ENCODE results near the gene MDM1.
A peak's percentile ranks its signal among the peaks of the same experiment; 100 is the strongest.

Gene MDM1

GRCh38 chr12:68356986-68357385, 24.8 kb upstream of the MDM1 start:
- no peak for DNase-seq

GRCh38 chr12:68356060-68356695, 24.0 kb upstream of the MDM1 start:
- no peak for DNase-seq

- DNase-seq: no peak
These were observed 22.9 kb upstream of the MDM1 start for GRCh38 chr12:68354977-68355541.

DNA sequence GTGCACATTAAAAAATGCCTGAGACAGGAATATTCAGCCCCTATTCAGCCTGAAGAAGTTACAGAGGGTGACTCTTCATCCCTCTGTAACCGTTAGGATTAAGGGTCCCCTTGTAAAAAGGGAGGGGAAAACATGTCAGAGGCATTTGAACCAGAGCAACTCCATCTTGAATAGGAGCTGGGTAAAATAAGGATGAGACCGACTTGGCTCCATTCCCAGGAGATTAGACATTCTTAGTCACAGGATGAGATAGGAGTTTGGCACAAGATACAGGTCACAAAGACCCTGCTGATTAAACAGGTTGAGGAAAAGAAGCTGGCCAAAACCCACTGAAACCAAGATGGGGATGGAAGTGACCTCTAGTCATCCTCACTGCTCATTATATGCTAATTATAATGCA, 19.9 kb upstream of the MDM1 start:
- no peak for DNase-seq

GRCh38 chr12:68350753-68351152, 18.6 kb upstream of the MDM1 start:
- no peak for DNase-seq

DNA sequence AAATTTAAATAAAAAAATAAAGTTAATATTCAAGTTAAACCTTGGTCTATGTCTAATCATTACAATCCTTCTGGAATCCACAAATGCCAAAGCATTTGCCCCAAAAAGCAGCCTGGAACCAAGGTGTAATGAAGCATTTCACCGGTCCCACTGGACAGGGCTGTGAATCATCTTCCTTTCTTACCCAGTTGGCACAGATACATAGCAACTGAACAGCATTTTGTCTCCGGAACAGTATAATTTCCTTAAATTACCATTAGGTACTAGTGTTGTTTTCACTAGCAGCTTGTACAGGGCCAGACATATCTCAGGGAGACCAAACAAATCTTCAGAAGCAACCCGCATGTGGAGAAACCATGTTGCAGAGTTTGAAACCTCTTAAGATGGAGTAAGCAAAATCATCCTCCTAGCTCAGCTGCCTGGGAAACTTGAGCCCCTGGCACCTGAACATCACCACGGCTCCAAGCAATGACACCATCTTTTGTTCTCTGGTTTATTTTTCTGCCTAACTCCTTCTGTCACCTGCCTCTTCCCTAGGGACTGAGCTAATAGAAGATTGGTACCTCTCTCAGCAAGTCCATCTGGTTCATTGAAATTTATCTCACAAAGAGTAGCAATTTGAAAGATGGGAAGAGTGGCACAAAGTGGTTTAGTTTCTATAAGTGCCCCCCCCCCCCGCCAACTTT, 17.9 kb upstream of the MDM1 start:
- peak in 1 of 14 donors; percentile 40 for DNase-seq

- peak in 1 of 14 donors; percentile 4 for DNase-seq
These were observed 17.1 kb upstream of the MDM1 start for GRCh38 chr12:68349220-68349621.

GRCh38 chr12:68348419-68348818, 16.3 kb upstream of the MDM1 start:
- no peak for DNase-seq

- no peak for DNase-seq
These were observed 13.6 kb upstream of the MDM1 start for GRCh38 chr12:68345763-68346162.

GRCh38 chr12:68344126-68344525, 12.0 kb upstream of the MDM1 start:
- DNase-seq: no peak

- DNase-seq: no peak
These were observed 10.8 kb upstream of the MDM1 start for GRCh38 chr12:68342966-68343365.

GRCh38 chr12:68341822-68342221, 9.7 kb upstream of the MDM1 start:
- no peak for DNase-seq

DNA sequence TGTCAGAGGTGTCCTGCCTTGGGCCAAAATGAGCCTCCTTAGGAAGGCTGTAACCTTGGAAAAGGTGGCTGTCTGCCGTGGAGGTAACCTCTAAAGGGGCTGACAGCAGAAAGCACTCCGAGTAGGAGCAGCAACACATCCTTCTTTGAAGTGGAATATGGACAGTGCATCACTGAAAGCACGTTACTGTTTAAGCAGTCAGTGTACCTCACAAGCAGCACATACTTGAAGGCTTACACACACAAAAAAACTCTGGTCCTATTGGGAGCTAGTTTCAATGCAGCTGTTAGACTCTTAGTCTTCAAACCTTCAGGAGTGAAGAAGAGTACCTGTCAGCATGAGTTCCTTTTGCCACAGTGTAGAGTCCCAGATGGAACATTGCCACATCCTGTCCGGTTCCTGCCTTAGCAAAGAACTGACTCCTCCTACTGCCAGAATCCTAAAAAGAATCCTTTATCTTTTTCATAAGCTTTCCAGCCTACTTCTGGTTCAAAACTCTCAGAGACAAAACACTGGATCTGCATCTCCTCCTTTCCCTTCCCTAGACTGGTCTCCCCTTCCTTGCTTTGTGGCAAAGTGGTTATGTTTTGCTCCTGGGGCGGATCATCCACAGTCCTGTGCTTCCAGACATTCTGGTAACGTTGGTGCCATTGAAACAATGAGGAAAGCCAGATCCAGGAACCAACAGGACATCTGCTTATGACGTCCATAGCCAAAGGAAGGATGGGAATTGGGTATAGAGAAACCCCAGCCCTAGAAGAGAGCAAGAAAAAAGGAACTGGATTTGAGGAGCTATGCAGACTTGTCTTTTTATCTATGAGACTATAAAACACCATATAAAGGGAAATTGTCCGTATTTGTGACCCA, 8.5 kb upstream of the MDM1 start:
- DNase-seq: no peak

DNA sequence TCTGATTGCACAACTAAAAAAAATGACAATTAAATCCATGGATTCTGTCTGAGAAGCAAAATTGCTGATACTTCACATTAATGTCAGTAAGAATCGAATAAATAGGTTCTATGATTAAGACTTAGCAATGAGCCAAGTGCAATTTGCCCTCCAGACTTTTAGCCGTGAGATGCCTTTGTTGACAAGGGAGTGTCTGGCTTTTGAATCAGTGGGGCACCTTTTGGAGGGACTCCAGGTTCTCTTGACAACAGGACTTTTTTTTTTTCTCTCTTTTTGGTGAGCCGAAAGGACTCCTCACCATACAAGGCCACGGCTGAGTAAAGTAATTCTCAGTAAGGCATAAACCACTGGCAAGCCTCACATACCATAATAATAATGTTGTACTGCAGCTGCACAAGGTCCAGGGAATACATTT, 4.7 kb upstream of the MDM1 start:
- DNase-seq: peak in 1 of 14 donors; percentile 32

DNA sequence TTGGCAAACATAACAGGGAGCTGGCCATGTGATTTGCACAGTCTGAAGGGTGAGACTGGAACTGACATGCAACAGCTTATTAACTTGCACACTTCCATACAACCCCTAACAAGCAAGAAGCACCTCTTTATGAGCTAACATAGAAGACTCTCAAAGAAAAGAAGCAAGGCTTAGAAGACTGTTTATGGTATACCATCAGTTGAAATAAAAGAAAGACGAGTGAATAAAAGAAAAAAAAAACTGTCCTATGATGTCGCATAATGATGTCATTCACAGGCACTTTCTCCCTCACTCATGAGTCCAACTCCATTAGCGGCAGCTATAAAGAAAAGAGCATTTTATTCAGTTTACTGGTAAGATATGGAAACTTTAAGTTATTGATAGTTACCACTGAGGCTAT, 3.3 kb upstream of the MDM1 start:
- DNase-seq: no peak

DNA sequence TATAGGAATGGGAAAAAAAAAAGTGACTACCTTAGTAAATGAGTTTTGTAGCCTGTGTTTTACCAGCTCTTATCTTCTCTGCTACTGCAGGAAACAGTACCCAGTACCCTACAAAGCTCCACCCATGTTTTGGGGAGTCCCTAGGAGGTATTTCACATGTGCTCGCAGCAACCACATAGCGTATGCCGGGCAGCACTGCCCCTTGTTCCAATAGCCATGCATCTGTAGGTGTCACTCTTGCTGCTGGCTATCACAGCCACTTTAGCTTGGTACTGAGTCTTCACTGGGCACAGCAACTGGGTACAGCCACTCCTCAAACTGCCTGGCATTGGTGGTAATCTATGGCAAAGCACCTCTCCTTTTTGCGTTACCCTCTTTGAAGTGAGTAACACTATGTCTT, 2.0 kb upstream of the MDM1 start:
- no peak for DNase-seq

DNA sequence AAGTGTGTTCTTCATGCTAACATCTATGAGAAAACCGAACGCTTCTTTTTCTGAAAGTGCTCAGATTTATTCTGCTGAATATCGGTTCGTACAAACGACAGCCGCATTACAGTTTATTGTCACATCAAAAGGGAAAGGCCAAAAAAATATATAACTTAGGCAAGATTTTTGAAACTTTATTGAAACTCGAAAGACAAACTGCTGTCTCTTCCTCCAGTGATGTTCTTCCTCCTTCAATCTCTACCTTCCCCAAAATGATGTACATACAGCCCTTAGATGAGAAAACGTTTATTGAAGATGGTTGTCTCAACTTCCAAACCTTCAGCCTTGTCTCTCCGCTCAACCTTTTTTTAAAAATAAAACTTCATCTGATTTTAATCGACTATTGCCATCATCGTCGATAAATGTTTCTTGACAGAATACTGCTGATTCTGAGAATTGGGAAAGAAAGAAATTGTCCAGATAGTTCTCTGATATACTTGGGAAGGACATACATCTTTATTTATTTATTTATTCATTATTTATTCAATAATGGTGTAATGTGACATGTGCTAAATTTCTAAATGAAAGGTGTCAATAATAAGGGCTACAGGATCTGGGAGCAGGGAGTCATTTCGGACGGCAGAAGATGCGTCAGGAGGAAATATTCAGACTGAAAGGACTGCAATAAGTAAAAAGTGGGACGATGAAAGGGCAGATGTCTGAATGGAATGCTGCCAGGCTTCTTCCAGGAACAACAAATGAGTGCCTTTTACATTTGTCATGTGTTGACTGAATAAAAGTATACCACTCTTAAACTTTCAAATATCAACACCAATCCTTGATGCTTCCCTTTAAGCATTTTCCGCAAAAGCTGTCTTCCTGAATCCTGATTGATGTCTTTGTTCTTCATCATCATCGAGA, 817 bp upstream of the MDM1 start:
- DNase-seq: peak in 1 of 14 donors; percentile 11

- DNase-seq: no peak
These were observed 678 bp downstream of the MDM1 start for GRCh38 chr12:68331500-68331868.

DNA sequence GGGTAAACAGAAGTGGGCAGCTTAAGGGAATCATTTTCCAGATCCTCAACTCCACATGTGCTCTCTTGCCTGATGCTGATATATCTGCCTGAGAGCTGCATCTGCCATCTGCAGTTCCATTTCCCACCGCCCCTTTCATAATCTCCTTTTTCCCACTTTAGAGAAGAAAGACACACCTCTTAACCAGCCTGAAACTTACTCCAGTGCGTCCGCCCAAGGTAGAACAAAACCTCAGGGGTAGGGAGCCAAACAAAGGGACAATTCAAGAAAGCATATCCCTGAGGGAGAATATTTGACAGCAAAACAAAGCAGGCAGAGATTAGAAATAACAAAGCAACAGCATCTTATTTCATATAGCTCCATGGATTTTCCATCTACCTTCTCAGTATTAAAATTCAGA, 4.3 kb downstream of the MDM1 start:
- DNase-seq: no peak

DNA sequence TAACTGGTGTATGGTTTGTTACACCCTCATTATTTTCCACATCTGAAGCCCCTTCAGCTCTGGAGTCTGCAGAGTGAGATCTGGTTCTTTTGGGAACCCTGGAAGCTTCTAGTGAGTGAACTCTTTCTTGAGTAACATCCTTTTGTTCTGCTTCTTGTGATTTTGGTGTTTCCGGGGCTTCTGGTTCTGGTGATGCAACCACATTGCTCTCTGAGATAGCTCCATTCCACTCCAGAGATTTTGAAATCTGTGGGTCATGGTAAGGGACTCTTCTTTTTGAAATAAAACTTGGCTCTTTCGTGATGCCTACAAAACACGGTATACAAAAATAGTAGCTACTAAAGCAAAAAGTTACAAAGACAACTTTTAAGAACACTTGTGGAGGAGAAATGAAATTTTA, 5.4 kb downstream of the MDM1 start:
- no peak for DNase-seq

DNA sequence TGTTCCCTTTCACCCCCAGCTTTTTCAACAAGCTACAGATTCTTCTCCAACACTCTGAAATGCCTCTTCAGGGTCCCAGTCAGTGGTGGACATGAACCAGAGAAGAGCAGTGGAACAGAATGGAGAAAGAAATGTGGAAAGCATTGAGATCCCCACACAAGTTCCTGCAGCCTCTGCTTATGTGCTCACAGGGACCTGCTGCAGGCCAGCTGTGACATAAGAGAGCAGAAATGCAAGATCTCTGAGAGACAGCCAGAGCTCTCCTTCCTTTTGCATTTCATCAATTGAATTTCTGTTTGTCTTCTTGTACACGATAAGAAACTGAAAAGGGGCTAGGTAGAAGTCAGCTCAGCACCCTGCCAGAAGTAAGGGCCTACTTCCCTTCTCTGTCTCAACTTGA, 6.2 kb downstream of the MDM1 start:
- DNase-seq: no peak

DNA sequence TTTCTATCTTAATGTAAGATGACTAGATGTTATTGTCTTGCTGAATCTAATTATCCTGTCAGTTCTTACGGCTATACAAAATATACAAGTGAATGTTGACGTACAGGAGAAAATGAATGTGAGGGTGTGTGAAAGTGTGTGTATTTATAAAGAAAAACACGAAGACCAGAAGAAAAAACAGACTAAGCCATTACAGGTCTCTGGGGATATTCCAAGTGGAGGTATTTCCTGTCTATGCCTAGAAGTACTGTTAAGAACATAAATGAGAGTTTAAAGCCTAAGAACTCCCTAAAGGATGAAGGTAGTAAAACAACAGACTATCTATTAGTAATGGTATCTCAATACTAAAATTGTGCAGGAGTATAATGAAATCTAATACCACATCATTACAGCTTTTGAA, 7.6 kb downstream of the MDM1 start:
- DNase-seq: no peak
